HEK293T (cell line): Measurements from ENCODE around the gene CAMSAP1.

Experiments
- BHLHE40 ChIP-seq: fragments of 450-650 bp; IDR thresholded peaks from 2 replicates; pipeline ENCODE4 v1.6.1; 2016; ENCODE audit warnings: mild to moderate bottlenecking, moderate library complexity, borderline replicate concordance
- CTBP1 ChIP-seq: fragments of 450-650 bp; IDR thresholded peaks from 2 replicates; pipeline ENCODE4 v1.6.1; 2016; ENCODE audit warnings: borderline replicate concordance
- ELF4 ChIP-seq: fragments of 450-650 bp; IDR thresholded peaks from 2 replicates; pipeline ENCODE4 v1.6.1; 2017; ENCODE audit warnings: antibody characterized with exemption
- FOXK2 ChIP-seq: fragments of 450-650 bp; IDR thresholded peaks from 2 replicates; pipeline ENCODE4 v1.6.1; 2016; ENCODE audit warnings: mild to moderate bottlenecking
- FOXM1 ChIP-seq: fragments of 450-650 bp; IDR thresholded peaks from 2 replicates; pipeline ENCODE4 v1.6.1; 2017; ENCODE audit warnings: mild to moderate bottlenecking, borderline replicate concordance
- HDGF ChIP-seq: fragments of 450-650 bp; IDR thresholded peaks from 2 replicates; pipeline ENCODE4 v1.6.1; 2017; ENCODE audit warnings: antibody characterized with exemption, borderline replicate concordance
- LEF1 ChIP-seq: fragments of 450-650 bp; IDR thresholded peaks from 2 replicates; pipeline ENCODE4 v1.6.1; 2017; ENCODE audit warnings: mild to moderate bottlenecking, borderline replicate concordance
- NFRKB ChIP-seq: fragments of 450-650 bp; IDR thresholded peaks from 2 replicates; pipeline ENCODE4 v1.6.1; 2016; ENCODE audit warnings: mild to moderate bottlenecking, moderate library complexity
- PKNOX1 ChIP-seq: fragments of 450-650 bp; IDR thresholded peaks from 2 replicates; pipeline ENCODE4 v1.6.1; 2016
- SP1 ChIP-seq: fragments of 450-650 bp; IDR thresholded peaks from 2 replicates; pipeline ENCODE4 v1.6.1; 2017
- SUZ12 ChIP-seq: fragments of 450-650 bp; IDR thresholded peaks from 2 replicates; pipeline ENCODE4 v1.6.1; 2016; ENCODE audit warnings: mild to moderate bottlenecking
- TARDBP ChIP-seq: fragments of 450-650 bp; IDR thresholded peaks from 2 replicates; pipeline ENCODE4 v1.6.1; 2016

GRCh38 chr9:135929656-135930445 is 22.5 kb upstream of the CAMSAP1 start:
- TF ChIP-seq BHLHE40: no peak
- no peak for TF ChIP-seq FOXK2
- TF ChIP-seq TARDBP: no peak
- TF ChIP-seq HDGF: no peak
- TF ChIP-seq SUZ12: no peak
- no peak for TF ChIP-seq SP1
- no peak for TF ChIP-seq NFRKB
- no peak for TF ChIP-seq ELF4
- TF ChIP-seq FOXM1: no peak
- no peak for TF ChIP-seq CTBP1
- TF ChIP-seq PKNOX1: no peak
- TF ChIP-seq LEF1: no peak
